MG63 (cell line): Measurements from ENCODE around the gene ADGRB3. TPM values are rescaled to one million over a fixed set of nuclear protein-coding genes. Genes with fewer than 3 reads are reported as not detected.
"Not testable (repeated sequence)": the region's sequence is repeated elsewhere in the genome, so short reads cannot be mapped to it uniquely, and the experiment has no call there.

ENCODE experiments used
- DNase-seq: peaks from one replicate; pipeline ENCODE4 v3.0.0-alpha.2; 2020
- H3K27me3 ChIP-seq: fragments of 250-450 bp; sonication (Bioruptor Pico); 2 replicates; pipeline ENCODE4 v1.5.1; 2020; ENCODE audit warnings: mild to moderate bottlenecking, moderate library complexity
- H3K36me3 ChIP-seq: fragments of 250-450 bp; sonication (Bioruptor Pico); 2 replicates; pipeline ENCODE4 v1.5.1; 2020; ENCODE audit warnings: mild to moderate bottlenecking, moderate library complexity
- H3K4me3 ChIP-seq: fragments of 250-450 bp; sonication (Bioruptor Pico); 2 replicates; pipeline ENCODE4 v1.5.1; 2020; ENCODE audit warnings: mild to moderate bottlenecking, moderate library complexity
- H3K9me3 ChIP-seq: fragments of 250-450 bp; sonication (Bioruptor Pico); 2 replicates; pipeline ENCODE4 v1.5.1; 2020; ENCODE audit warnings: mild to moderate bottlenecking, moderate library complexity
- total RNA-seq: library from RNA; depleted of rRNA; stranded (reverse); fragments of >200 nt; shearing (Covaris generic); gene quantifications from 2 replicates; pipeline ENCODE4 v1.2.3, GENCODE V29; 2014; ENCODE audit warnings: low replicate concordance

The ADGRB3 gene
- total RNA-seq, 1 experiment from 2014 or later: not detected

GRCh38 chr6:69427882-69428281 lies 792.8 kb downstream of the ADGRB3 start:
- H3K36me3 ChIP-seq: no peaks in the 10 kb centered on the region
- no peak for DNase-seq
- H3K27me3 ChIP-seq: no peaks in the 10 kb centered on the region

GRCh38 chr6:69432168-69432567 lies 797.1 kb downstream of the ADGRB3 start:
- not testable (repeated sequence) for H3K27me3 ChIP-seq, H3K4me3 ChIP-seq, DNase-seq, H3K9me3 ChIP-seq, H3K36me3 ChIP-seq

More at GRCh38 chr6:69427882-69428281, 792.8 kb downstream of the ADGRB3 start:
- no peaks in the 10 kb centered on the region for H3K9me3 ChIP-seq
- H3K4me3 ChIP-seq: no peak overlapping the region

GRCh38 chr6:69433116-69433515 lies 798.0 kb downstream of the ADGRB3 start:
- H3K9me3 ChIP-seq, H3K4me3 ChIP-seq, DNase-seq, H3K36me3 ChIP-seq, H3K27me3 ChIP-seq: not testable (repeated sequence)

GRCh38 chr6:69438113-69438512 lies 803.0 kb downstream of the ADGRB3 start:
- DNase-seq: no peak
- Histone ChIP-seq H3K9me3 (no peaks in the 10 kb centered on the region), H3K36me3 (no peaks in the 10 kb centered on the region), H3K27me3 (no peaks in the 10 kb centered on the region), H3K4me3 (no peak overlapping the region)
